B cell (primary cell): ENCODE data around the gene ADGRD1. TPM values are rescaled to one million over a fixed set of nuclear protein-coding genes. Genes with fewer than 3 reads are reported as not detected.

Experiments used
- ATAC-seq: fragments of 200-7000 bp; cut with Tn5 transposase; one replicate; pipeline ENCODE4 v1.10.0; 2021; ENCODE audit warnings: low read depth, mild to moderate bottlenecking, moderate number of reproducible peaks, moderate library complexity
- CTCF ChIA-PET: fragments of 350-600 bp; sonication (Branson Sonifier 250); formaldehyde crosslinking; loops from one replicate; lab custom pipeline; 2021; ENCODE audit warnings: antibody characterized with exemption, inconsistent platforms; lab: Charles Lee
- POLR2A ChIA-PET: fragments of 350-600 bp; sonication (Branson Sonifier 250); formaldehyde crosslinking; loops from one replicate; lab custom pipeline; 2021; ENCODE audit warnings: antibody characterized with exemption; lab: Charles Lee
- DNase-seq: peaks from one replicate; pipeline ENCODE4 v3.0.0; 2013
- H2AFZ ChIP-seq: 2 replicates; pipeline ENCODE4 v1.6.1; 2012; ENCODE audit warnings: mild to moderate bottlenecking, low read depth, low read length; ENCODE audit not compliant: insufficient read depth, poor library complexity, severe bottlenecking
- H3K27ac ChIP-seq, 2 donors: 1 replicate in 1 of 2; 2 replicates in 1 of 2; pipeline ENCODE4 v1.5.1; 2012 to 2013; ENCODE audit warnings: low read length in 2 of 2, mild to moderate bottlenecking in 2 of 2, moderate library complexity in 1 of 2
- H3K27me3 ChIP-seq, 4 experiments: fragments of 200-600 bp in 1 of 4; sonication (generic) in 1 of 4; replicated peaks in 1 of 4; 1 replicate in 2 of 4; 2 replicates in 2 of 4; pipeline versions ENCODE4 v1.6.1 to v1.7.0; 2013 to 2016; ENCODE audit warnings: low read length in 3 of 4, mild to moderate bottlenecking in 2 of 4, mixed read lengths in 1 of 4, moderate library complexity in 1 of 4; ENCODE audit not compliant: insufficient read depth in 4 of 4, control insufficient read depth in 3 of 4; ENCODE audit errors: control extremely low read depth in 1 of 4
- H3K36me3 ChIP-seq, 2 experiments: replicated peaks in 1 of 2; 1 replicate in 1 of 2; 2 replicates in 1 of 2; pipeline versions ENCODE4 v1.6.1 to v1.7.1; 2013; ENCODE audit warnings: low read length in 1 of 2; ENCODE audit not compliant: insufficient read depth in 2 of 2, control insufficient read depth in 1 of 2; ENCODE audit errors: control extremely low read depth in 1 of 2, extremely low read depth in 1 of 2
- H3K4me1 ChIP-seq, 2 donors: fragments of 200-600 bp in 1 of 2; sonication (generic) in 1 of 2; 1 replicate in 1 of 2; 2 replicates in 1 of 2; pipeline versions ENCODE4 v1.5.1 to v1.6.1; 2013 to 2017; ENCODE audit warnings: low read length in 2 of 2; ENCODE audit not compliant: control insufficient read depth in 2 of 2, insufficient read depth in 2 of 2
- H3K4me2 ChIP-seq: replicated peaks from 2 replicates; pipeline ENCODE3; 2012; ENCODE audit warnings: mild to moderate bottlenecking, low read depth, low read length; ENCODE audit not compliant: poor library complexity, severe bottlenecking
- H3K4me3 ChIP-seq, 5 experiments: fragments of 200-600 bp in 1 of 5; sonication (generic) in 1 of 5; 1 replicate in 3 of 5; 2 replicates in 2 of 5; pipeline versions ENCODE4 v1.5.1 to v1.7.0; 2011 to 2016; ENCODE audit warnings: low read length in 4 of 5, mild to moderate bottlenecking in 4 of 5, low read depth in 2 of 5, control low read depth in 1 of 5, moderate library complexity in 1 of 5; ENCODE audit not compliant: insufficient read depth in 1 of 5; ENCODE audit errors: control extremely low read depth in 1 of 5, extremely low read depth in 1 of 5
- H3K79me2 ChIP-seq: fragments of 200-600 bp; sonication (generic); one replicate; pipeline ENCODE4 v1.6.0; 2016; ENCODE audit warnings: low read length; ENCODE audit not compliant: control insufficient read depth, insufficient read depth
- H3K9ac ChIP-seq: fragments of 200-600 bp; sonication (generic); 2 replicates; pipeline ENCODE4 v1.6.1; 2017; ENCODE audit warnings: mild to moderate bottlenecking, low read length, moderate library complexity
- H3K9me3 ChIP-seq, 3 donors: one replicate each; pipeline versions ENCODE4 v1.6.1 to v1.7.1; 2013; ENCODE audit warnings: low read length in 2 of 3; ENCODE audit not compliant: control insufficient read depth in 2 of 3, insufficient read depth in 1 of 3; ENCODE audit errors: control extremely low read depth in 1 of 3
- H4K20me1 ChIP-seq: 2 replicates; pipeline ENCODE4 v1.6.0; 2012; ENCODE audit warnings: mild to moderate bottlenecking, low read length; ENCODE audit not compliant: insufficient read depth, control insufficient read depth, poor library complexity, severe bottlenecking
- H3K27ac Mint-ChIP-seq: one replicate; pipeline ENCODE4 v1.8.0; 2021; ENCODE audit warnings: mixed read lengths
- H3K27me3 Mint-ChIP-seq: one replicate; pipeline ENCODE4 v1.8.0; 2021; ENCODE audit warnings: mixed read lengths
- H3K4me1 Mint-ChIP-seq: one replicate; pipeline ENCODE4 v1.8.0; 2021; ENCODE audit warnings: mixed read lengths
- H3K4me3 Mint-ChIP-seq: one replicate; pipeline ENCODE4 v1.8.0; 2021; ENCODE audit warnings: mixed read lengths
- H3K9me3 Mint-ChIP-seq: one replicate; pipeline ENCODE4 v1.8.0; 2022; ENCODE audit warnings: mixed read lengths; ENCODE audit not compliant: insufficient read depth
- CTCF ChIP-seq: fragments of 200-600 bp; IDR thresholded peaks from one replicate; pipeline ENCODE4 v1.8.0; 2022; ENCODE audit warnings: antibody characterized with exemption, mild to moderate bottlenecking
- EZH2 ChIP-seq: IDR thresholded peaks from 2 replicates; pipeline ENCODE4 v1.6.1; 2012; ENCODE audit warnings: borderline replicate concordance, low read depth, mild to moderate bottlenecking, moderate library complexity, low read length; ENCODE audit not compliant: insufficient read depth, poor library complexity, severe bottlenecking
- WGBS: methylation state at CpG from one replicate; pipeline ENCODE4 v1.1.5; 2013; ENCODE audit warnings: missing lambda C conversion rate; ENCODE audit not compliant: insufficient coverage; 5-methylcytosine and 5-hydroxymethylcytosine counted together
- intact Hi-C: fragments of 100-400 bp; cut with micrococcal nuclease; formaldehyde crosslinking; loops from one replicate; pipeline ENCODE4 v1.10.0; 2022
- polyA plus RNA-seq: library from polyadenylated mRNA; depleted of rRNA; stranded (reverse); fragments of >200 nt; gene quantifications from 2 replicates; pipeline ENCODE4 v1.2.3, GENCODE V29; 2012
- total RNA-seq, 2 donors: library from RNA; stranded (reverse); fragments of 120-200 nt in 1 of 2; gene quantifications; 1 replicate in 1 of 2; 2 replicates in 1 of 2; pipeline versions ENCODE4 v1.2.3 to v1.2.4, GENCODE V29; 2013 to 2022

The ADGRD1 gene
- total and polyA plus RNA-seq, 2 donors (not counting 1 experiment from before 2014, with no cell fraction given) = 1.1 to 2.2 TPM

- POLR2A ChIA-PET = no interaction called here
- no peak overlapping the region for H3K4me2 ChIP-seq
- no peak for TF ChIP-seq EZH2
- no peak for TF ChIP-seq CTCF
- no peak overlapping the region for H2AFZ ChIP-seq
- DNase-seq (no peak), ATAC-seq (no peak)
- no peak overlapping the region for H3K4me3 ChIP-seq
- no peaks in the 10 kb centered on the region for H3K9me3 Mint-ChIP-seq
- CTCF ChIA-PET = no interaction called here
- no peak overlapping the region for H3K27ac Mint-ChIP-seq
- no peaks in the 10 kb centered on the region for H3K79me2 ChIP-seq
- no peaks in the 10 kb centered on the region for H3K4me1 ChIP-seq
- H3K9ac ChIP-seq = no peak overlapping the region
- H3K36me3 ChIP-seq = no peaks in the 10 kb centered on the region
- H3K27me3 Mint-ChIP-seq = peaks cover 5% of the 10 kb centered on the region
- no peaks in the 10 kb centered on the region for H4K20me1 ChIP-seq
- intact Hi-C loops = no loop called here
- H3K27ac ChIP-seq = no peak overlapping the region
- no peaks in the 10 kb centered on the region for H3K27me3 ChIP-seq
- H3K4me3 Mint-ChIP-seq = no peak overlapping the region
- H3K4me1 Mint-ChIP-seq = no peaks in the 10 kb centered on the region
- H3K9me3 ChIP-seq = no peaks in the 10 kb centered on the region
- 88% methylated on average over 20 of the region's 20 CpGs for WGBS
Measured at GRCh38 chr12:131021154-131021541, 67.4 kb downstream of the ADGRD1 start.

- intact Hi-C loops = no loop called here
- Histone ChIP-seq H3K4me3 (no peak overlapping the region), H3K4me2 (no peak overlapping the region), H3K9me3 (no peaks in the 10 kb centered on the region), H3K4me1 (no peaks in the 10 kb centered on the region), H4K20me1 (no peaks in the 10 kb centered on the region), H3K9ac (no peak overlapping the region), H3K27me3 (no peaks in the 10 kb centered on the region), H2AFZ (no peak overlapping the region), H3K36me3 (no peaks in the 10 kb centered on the region), H3K27ac (no peak overlapping the region), H3K79me2 (no peaks in the 10 kb centered on the region)
- 74% methylated on average over 11 of the region's 11 CpGs for WGBS
- no peak overlapping the region for H3K4me3 Mint-ChIP-seq
- H3K9me3 Mint-ChIP-seq = no peaks in the 10 kb centered on the region
- no peak for ATAC-seq
- H3K4me1 Mint-ChIP-seq = no peaks in the 10 kb centered on the region
- ChIA-PET POLR2A (no interaction called here), CTCF (no interaction called here)
- TF ChIP-seq EZH2 (no peak), CTCF (no peak)
- DNase-seq = no peak
- peaks cover 3% of the 10 kb centered on the region for H3K27me3 Mint-ChIP-seq
- H3K27ac Mint-ChIP-seq = no peak overlapping the region
Measured at GRCh38 chr12:131024026-131024425, 70.3 kb downstream of the ADGRD1 start.
